Stimulated activated CD8-positive, alpha-beta memory T cell treated with anti-CD3 and anti-CD28 coated beads, Interleukin-15, amount 100 ng/mL, for 4 hours (primary cell): ENCODE measurements around the gene KRT10.
"Not testable (repeated sequence)": the region's sequence is repeated elsewhere in the genome, so short reads cannot be mapped to it uniquely, and the experiment has no call there.

Experiments used
- DNase-seq, 2 donors: peaks; one replicate each; pipeline ENCODE4 v3.0.0-alpha.2; 2020; ENCODE audit warnings: low read depth in 2 of 2

KRT10 gene

GRCh38 chr17:40832840-40833239 lies 10.4 kb upstream of the KRT10 start:
- DNase-seq = no peak

DNA sequence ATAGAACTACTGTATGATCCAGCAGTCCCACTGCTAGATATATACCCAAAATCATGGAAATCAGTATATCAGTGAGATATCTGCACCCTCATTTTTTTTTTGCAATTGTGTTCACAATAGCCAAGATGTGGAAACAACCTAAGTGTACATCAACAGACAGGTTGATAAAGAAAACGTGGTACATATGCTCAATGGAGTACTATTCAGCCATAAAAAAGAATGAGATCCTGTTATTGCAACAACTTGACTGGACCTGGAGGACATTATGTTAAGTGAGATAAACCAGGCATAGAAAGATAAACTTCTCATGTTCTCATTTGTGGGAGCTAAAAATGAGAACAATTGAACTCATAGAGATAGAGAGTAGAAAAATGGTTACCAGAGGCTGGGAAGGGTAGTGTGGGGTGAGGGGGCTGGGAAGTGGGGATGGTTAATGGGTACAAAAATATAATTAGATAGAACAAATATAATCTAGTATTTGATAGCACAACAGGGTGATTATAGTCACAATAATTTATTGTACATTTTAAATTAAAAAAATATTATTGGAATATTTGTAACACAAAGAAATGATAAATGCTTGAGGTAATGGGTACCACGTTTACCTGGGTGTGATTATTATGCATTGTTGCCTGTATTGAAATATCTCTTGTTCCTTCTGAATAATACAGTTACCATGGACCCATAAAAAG lies 7.8 kb upstream of the KRT10 start:
- no peak for DNase-seq

DNA sequence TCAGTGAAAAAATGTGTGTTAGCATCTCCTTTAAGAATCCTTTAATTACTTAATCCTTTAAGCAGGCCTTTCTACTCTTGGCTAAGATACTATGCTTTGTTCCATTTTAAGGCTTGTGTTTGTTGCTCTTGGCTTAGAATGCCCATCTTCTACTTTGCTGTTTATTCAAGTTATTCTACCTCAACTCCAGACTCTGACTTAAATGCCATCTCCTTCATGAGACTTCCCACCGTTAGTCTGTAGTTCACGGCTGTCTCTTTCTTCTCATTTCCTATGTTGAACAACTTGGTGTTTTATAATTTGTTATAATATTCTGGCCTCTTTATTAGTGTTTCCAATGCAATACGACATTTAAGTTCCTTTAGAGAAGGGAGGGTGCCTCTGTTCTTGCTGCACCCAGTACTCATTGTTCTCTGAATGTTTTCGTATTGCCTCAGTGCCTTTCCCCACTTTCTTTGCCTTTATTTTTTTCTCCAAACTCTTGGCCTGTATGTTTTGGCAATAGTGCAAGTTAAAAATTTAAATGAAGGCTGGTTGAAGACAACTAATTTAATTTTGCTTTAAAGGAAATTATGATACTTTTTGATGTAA lies 6.1 kb upstream of the KRT10 start:
- DNase-seq = no peak

GRCh38 chr17:40827746-40828453 lies 5.5 kb upstream of the KRT10 start:
- DNase-seq = no peak

DNA sequence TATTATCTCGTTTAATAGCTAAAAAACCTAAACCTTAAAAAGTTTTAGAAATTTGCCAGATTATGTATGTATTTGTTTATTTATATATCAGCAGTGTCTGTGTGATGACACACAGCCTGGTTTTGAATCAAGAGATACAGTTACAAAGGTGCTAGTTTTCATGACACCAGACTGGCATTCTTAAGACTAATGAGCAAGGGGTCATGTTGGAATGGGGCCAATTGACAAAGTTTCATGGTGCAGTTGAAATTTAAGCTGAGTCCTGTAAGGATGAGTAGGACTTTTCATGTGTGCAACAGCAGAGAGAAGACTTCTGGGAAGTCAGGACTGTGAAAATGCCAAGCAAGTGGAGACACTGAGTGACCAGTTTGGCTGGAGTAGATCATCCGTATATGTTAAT lies 3.2 kb upstream of the KRT10 start:
- DNase-seq = no peak

DNA sequence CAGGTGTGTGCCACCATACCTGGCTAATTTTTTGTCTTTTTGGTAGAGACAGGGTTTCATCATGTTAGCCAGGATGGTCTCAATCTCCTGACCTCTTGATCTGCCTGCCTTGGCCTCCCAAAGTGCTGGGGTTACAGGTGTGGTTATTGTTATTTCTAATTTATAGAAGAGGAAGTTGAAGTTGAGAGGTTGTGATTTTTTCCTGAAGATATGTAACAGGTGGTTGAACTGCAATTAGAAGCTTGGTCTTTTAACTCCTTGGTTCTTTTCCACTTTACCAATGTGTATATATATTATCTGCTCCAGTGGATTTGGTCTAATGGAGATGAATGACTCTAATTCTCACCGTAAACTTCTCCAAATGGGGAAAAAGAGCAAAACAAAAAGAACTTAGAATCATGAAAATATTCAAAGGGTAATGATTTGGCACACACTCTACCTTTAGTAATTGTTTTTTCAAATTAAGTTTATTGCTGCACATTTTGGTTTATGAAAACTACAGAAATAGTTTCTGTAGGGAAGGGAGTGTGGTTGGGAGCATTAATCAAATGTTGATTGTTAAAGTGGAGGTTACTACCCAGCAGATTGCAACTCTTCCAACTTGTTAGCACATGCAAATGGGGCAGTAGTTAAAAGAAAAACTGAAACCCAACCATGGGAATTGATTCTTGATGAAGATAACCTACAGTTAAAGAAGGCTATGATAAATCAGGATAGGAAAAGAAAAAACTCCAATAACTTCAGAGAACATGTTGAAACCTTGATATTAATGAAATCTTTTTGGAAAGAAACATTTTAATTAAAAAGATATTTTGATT lies 1.8 kb upstream of the KRT10 start:
- DNase-seq = no peak

DNA sequence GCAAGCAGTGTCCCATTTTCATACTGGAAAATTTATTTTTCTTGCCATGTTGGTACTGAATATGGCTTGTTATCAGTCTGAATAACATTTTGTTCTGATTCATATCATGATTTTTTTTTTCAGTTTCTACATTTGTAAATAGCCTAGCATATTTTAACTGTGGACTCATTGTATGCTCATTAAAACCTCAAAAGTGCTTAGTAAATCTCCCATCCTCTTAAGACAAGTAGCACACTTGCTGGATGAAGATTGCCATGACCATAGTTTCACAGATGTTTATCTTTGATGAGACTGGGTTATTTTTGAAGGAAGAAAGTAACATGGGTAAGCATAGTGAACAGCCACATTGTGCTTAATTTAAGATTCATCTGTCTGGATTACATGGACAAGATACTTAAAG lies 878 bp downstream of the KRT10 start:
- no peak for DNase-seq

DNA sequence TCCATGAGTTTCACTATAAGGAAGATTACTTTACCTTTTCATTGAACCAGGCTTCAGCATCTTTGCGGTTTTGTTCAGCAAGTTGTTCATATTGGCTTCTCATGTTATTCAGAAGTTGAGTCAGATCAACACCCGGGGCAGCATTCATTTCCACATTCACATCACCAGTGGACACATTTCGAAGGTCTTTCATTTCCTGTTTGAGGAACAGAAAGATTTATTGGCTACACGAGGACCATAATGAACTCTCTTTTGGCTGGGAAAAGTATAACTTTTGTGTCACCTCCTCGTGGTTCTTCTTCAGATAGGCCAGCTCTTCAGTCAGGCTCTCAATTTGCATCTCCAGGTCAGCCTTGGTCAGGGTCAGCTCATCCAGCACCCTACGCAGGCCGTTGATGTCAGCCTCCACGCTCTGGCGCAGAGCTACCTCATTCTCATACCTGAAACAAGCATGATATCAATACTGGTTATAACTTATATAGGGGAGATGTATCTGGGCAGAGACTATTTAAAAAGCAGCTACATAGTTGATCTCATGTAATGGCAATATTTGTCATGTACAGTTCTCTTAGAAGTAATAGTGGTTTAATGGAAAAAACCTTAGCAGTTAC lies 2.1 kb downstream of the KRT10 start:
- DNase-seq = no peak

DNA sequence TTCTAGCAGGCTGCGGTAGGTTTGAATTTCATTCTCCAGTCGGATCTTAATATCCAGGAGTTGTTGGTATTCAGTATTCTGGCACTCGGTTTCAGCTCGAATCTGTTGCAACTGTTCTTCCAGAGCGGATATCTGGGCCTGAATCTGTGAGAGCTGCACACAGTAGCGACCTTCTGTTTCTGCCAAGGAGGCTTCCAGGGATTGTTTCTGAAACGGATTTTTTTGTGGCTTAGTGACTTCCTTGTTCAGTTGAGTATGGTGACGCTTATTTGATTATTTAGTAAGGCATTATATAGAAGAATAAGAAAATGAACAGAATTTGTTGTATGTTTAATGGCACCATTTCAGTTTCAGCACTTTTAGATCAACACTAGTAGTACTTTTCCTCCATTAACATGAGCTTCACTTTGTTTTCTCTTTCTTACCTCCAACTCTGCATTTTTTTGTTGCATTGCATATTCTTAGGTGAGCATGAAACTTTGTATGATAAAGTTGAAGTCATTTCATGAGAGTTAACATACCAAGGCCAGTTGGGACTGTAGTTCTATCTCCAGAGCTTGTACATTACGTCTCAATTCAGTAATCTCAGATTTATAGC lies 2.8 kb downstream of the KRT10 start:
- no peak for DNase-seq

- peak; percentile 74 to 77 for DNase-seq
Observed at GRCh38 chr17:40818733-40819527, 3.5 kb downstream of the KRT10 start.

DNA sequence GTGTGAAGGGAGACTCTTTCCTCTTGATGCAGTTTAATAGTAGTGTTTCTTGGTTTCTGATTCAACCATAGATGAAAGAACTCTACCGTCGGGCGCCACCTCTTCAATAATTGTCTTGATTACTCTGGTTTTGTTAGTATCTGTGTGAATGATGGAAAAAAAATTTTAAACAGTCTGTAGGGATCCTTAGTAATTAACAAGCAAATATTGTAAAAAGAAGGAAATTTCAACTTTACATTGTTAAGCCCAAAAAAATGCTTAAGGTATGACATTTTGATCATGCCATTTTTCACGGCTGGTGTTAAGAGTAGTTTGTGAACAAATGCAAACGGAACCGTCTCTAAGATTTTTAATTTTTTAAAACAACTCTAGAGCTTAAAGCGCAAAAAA lies 4.1 kb downstream of the KRT10 start:
- no peak for DNase-seq

- no peak for DNase-seq
Observed at GRCh38 chr17:40817103-40817682, 5.2 kb downstream of the KRT10 start.

DNA sequence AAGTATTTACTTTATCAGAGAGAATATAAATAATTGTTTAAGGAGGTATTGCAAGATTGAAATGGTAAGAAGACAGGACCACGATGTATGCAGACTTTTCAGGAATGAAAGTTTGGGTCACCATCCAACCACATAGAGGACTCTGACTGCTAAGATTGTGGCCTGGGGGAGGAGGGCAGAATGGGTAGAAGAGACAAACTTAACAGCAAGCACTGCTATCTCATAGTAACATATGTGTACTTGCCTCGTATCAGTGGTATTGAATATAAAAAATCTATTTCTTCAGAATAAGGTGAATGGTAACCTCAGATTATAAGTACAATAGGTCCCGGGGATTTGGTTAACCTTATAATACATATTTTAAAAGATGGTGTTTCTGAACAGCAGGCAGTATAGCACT lies 5.8 kb downstream of the KRT10 start:
- no peak for DNase-seq

GRCh38 chr17:40815381-40815780 lies 7.0 kb downstream of the KRT10 start:
- no peak for DNase-seq

GRCh38 chr17:40814657-40815056 lies 7.8 kb downstream of the KRT10 start:
- DNase-seq = not testable (repeated sequence)

DNA sequence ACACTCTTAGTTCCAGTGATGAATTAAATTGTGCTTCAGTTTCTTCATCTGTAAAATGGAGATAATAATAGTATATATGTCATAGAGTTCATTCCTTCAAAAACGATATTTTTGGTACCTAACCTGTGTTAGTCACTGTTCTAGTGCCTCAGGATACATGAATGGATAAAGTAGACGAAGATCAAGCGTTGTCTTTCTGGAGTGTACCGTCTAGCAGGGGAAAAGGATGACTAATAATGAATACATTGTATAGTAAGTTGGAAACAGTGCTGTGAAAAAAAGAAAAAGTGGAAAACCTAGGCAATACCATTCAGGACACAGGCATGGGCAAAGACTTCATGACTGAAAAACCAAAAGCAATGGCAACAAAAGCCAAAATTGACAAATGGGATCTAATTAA lies 8.6 kb downstream of the KRT10 start:
- DNase-seq = no peak

DNA sequence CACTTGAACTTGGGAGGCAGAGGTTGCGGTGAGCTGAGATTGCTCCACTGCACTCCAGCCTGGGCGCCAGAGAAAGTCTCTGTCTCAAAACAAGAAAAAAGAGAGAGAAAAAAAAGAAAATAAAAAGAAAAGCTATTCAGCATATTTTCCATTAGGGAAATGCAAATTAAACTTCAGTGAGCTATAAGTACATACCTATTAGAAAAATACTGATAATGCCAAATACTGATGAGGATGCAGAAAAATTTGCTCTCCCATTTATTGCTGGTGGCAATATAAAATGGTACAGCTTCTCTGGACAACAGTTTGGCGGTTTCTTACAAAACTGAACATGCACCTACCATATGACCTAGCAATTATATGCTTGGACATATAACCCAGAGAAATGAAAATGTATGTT lies 9.8 kb downstream of the KRT10 start:
- no peak for DNase-seq

GRCh38 chr17:40810494-40810893 lies 11.9 kb downstream of the KRT10 start:
- no peak for DNase-seq

- no peak for DNase-seq
Observed at GRCh38 chr17:40809721-40810421, 12.5 kb downstream of the KRT10 start.

- DNase-seq = no peak
Observed at GRCh38 chr17:40806131-40806530, 16.3 kb downstream of the KRT10 start.
